ENCODE data around the gene TAOK1.

GRCh38 chr17:29359777-29360176 is 30.4 kb upstream of the TAOK1 start:
- TF ChIP-seq JUND (IDR thresholded peaks at IDR 0.05; ENCODE audit: low read depth, low read length), result no peak
- TF ChIP-seq ZBTB40 (IDR thresholded peaks at IDR 0.05; ENCODE audit: borderline replicate concordance), result no peak
- TF ChIP-seq EP300 (IDR thresholded peaks at IDR 0.05; ENCODE audit: borderline replicate concordance in 1 of 2, control insufficient read depth in 1 of 2, low read depth in 2 of 2, low read length in 2 of 2), result no peak
- TF ChIP-seq MAX (IDR thresholded peaks at IDR 0.05; ENCODE audit: low read depth, low read length), result no peak
- no peak for TF ChIP-seq HDAC2 (IDR thresholded peaks at IDR 0.05)
- no peak for TF ChIP-seq ZNF274 (IDR thresholded peaks at IDR 0.05; ENCODE audit: insufficient read depth, insufficient read length)

Data from GM12878 (cell line).